ENCODE data around the gene RNF19B.

Gene RNF19B

DNA sequence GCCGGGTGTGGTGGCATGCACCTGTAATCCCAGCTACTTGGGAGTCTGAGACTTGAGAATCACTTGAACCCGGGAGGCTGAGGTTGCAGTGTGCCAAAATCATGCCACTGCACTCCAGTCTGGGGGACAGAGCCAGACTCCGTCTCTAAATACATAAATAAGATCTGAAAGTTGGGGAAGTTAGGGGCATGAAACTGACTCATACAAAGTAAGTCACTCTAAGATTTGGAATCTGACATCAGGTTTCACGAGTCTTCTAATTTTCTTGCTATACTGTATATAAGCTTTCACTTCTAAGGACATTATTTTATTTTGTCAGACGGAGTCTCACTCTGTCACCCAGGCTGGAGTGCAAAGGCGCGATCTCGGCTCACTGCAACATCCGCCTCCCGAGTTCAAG lies 30.1 kb downstream of the RNF19B start:
- TF ChIP-seq, protein P1, sequence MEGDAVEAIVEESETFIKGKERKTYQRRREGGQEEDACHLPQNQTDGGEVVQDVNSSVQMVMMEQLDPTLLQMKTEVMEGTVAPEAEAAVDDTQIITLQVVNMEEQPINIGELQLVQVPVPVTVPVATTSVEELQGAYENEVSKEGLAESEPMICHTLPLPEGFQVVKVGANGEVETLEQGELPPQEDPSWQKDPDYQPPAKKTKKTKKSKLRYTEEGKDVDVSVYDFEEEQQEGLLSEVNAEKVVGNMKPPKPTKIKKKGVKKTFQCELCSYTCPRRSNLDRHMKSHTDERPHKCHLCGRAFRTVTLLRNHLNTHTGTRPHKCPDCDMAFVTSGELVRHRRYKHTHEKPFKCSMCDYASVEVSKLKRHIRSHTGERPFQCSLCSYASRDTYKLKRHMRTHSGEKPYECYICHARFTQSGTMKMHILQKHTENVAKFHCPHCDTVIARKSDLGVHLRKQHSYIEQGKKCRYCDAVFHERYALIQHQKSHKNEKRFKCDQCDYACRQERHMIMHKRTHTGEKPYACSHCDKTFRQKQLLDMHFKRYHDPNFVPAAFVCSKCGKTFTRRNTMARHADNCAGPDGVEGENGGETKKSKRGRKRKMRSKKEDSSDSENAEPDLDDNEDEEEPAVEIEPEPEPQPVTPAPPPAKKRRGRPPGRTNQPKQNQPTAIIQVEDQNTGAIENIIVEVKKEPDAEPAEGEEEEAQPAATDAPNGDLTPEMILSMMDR (IDR thresholded peaks at IDR 0.05; ENCODE audit: extremely low read depth, insufficient read depth, missing control alignments): no peak
- DNase-seq (ENCODE audit: low spot score): no peak
- in situ Hi-C loops (cut with MboI; ENCODE audit: low pct_unique_long_range_greater_than_20kb, low sequenced_read_pairs, unreplicated experiment): loop anchor here (10.0 kb wide), 1 partner anchor 140 kb away; no protein-coding TSS in a partner anchor

DNA sequence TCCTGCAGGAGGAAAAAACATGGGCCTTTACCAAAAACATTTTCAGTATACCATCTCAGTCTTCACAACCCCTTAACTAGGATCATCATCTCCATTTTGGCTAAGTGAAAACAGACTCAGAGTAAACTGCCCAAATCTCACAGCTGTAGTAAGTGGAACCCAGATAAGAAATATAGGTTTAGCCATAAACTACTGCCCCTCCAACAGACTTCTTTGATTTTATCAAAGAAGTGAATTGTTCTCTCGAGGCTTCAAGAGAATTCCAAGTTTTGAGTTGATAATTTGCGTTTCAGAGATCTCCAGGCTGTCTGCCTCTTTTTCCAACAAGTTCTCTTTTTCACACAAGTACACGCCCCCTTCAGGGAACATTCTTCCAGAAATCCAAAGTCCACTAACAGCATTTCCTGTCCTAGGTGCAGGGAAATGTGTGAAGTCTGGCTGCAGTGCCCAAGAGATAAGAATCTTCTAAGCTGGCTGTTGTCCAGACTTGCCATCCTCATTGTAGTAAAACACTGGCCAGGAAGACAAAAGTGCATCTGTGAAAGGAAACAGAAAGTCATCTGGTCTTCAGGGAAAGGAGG lies 30.8 kb downstream of the RNF19B start:
- TF ChIP-seq, protein P1 (IDR thresholded peaks at IDR 0.05; ENCODE audit: extremely low read depth, insufficient read depth, missing control alignments): no peak
- in situ Hi-C loops (cut with MboI; ENCODE audit: low pct_unique_long_range_greater_than_20kb, low sequenced_read_pairs, unreplicated experiment): loop anchor here (10.0 kb wide), 1 partner anchor 141 kb away; no protein-coding TSS in a partner anchor
- no peak for DNase-seq (ENCODE audit: low spot score)

DNA sequence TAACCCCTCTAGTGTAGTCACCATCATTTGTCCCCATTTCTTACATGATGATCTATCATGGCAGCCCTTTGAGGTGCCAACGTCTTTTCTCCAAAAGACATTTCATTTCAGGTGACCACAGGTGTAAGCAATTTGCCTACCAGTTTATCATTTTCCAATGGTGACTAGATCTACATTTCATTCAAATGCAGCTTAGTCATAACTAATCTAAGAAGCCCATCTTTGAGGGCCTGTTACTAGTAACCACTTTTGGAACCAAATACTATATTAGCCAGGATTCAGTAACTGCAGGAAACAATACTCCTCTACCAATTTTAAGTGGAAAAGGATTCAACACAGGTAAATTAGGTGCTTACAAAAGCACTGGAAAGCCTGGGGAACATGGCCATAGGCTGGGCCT lies 32.8 kb downstream of the RNF19B start:
- in situ Hi-C loops (cut with MboI; ENCODE audit: low pct_unique_long_range_greater_than_20kb, low sequenced_read_pairs, unreplicated experiment): loop anchor here (10.0 kb wide), 1 partner anchor 143 kb away; no protein-coding TSS in a partner anchor
- TF ChIP-seq, protein P1 (IDR thresholded peaks at IDR 0.05; ENCODE audit: extremely low read depth, insufficient read depth, missing control alignments): no peak
- DNase-seq (ENCODE audit: low spot score): no peak

DNA sequence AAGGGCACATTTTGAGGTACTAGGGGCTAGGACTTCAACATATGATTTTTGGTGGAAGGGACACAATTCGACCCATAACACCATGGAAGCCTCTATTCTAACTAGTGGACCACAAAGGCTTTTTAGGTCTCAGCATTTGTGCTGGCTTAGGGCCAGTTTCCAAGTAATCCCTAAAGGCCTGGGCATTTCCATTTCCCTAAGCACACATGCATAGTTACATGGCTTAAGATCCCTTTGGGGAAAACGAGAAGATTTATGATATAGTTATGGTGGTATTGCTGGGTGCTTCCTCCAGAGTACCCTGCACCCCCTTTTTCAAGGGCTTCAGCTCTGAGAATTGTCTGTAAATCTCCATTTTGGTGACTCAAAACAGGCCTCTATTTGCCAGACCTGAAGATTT lies 35.2 kb downstream of the RNF19B start:
- DNase-seq (ENCODE audit: low spot score): no peak
- in situ Hi-C loops (cut with MboI; ENCODE audit: low pct_unique_long_range_greater_than_20kb, low sequenced_read_pairs, unreplicated experiment): no loop called here
- TF ChIP-seq, protein P1 (IDR thresholded peaks at IDR 0.05; ENCODE audit: extremely low read depth, insufficient read depth, missing control alignments): no peak

DNA sequence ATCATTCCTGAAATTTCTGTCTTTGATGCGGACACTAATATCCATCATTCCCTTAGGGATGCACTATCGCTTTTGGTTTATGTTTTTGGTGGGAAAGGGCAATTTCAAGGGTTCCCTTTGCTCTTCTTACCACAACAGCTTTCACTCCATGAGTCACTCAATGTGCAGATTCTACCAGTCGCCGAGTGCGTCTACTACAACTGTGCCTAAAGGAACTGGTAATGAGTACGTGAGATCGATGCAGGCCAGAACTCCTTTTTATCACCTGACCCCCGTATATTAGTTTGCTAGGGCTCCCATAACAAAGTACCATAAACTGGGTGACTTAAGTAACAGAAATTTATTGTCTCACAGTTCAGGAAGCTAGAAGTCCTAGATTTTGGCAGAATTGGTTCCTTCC lies 35.9 kb downstream of the RNF19B start:
- in situ Hi-C loops (cut with MboI; ENCODE audit: low pct_unique_long_range_greater_than_20kb, low sequenced_read_pairs, unreplicated experiment): no loop called here
- no peak for DNase-seq (ENCODE audit: low spot score)
- TF ChIP-seq, protein P1 (IDR thresholded peaks at IDR 0.05; ENCODE audit: extremely low read depth, insufficient read depth, missing control alignments): no peak

DNA sequence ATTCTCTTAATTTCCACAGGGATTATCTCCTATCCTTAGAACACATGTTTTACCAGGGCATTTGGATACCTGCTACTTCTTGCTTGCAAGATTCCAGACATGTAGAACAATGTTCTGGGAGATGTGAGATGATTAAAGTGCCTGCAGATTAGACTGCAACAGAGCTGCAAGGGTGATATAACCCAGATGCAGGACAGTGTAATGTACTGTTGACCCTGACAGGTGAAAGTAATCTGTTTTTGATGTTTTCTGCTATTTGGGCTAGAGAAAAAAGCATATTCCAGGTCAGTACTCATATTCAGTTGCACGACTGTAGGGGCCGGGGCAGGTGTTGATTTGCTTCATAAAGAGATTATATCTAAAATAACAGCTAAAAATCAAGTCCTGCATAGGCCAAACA lies 36.3 kb downstream of the RNF19B start:
- DNase-seq (ENCODE audit: low spot score): no peak
- TF ChIP-seq, protein P1 (IDR thresholded peaks at IDR 0.05; ENCODE audit: extremely low read depth, insufficient read depth, missing control alignments): no peak
- in situ Hi-C loops (cut with MboI; ENCODE audit: low pct_unique_long_range_greater_than_20kb, low sequenced_read_pairs, unreplicated experiment): no loop called here
